Upper lobe of left lung (tissue), 6 donors: ENCODE data around the gene COL19A1. TPM values are rescaled to one million over a fixed set of nuclear protein-coding genes. Genes with fewer than 3 reads are reported as not detected.

Experiments used
- ATAC-seq, 2 donors: fragments of 200-7000 bp; cut with Tn5 transposase; one replicate each; pipeline ENCODE4 v1.9.1; 2022; ENCODE audit warnings: mild to moderate bottlenecking in 2 of 2, moderate library complexity in 2 of 2; ENCODE audit not compliant: low FRiP score in 2 of 2
- DNase-seq, 2 donors: peaks; one replicate each; pipeline ENCODE4 v3.0.0-alpha.2; 2019 to 2020
- H3K27ac ChIP-seq, 4 donors: fragments of 200-600 bp; sonication (generic); one replicate each; pipeline ENCODE4 v1.5.1; 2016 to 2019
- H3K27me3 ChIP-seq, 4 donors: fragments of 200-600 bp; sonication (generic); one replicate each; pipeline ENCODE4 v1.5.1; 2017 to 2019
- H3K36me3 ChIP-seq, 4 donors: fragments of 200-600 bp; sonication (generic); one replicate each; pipeline ENCODE4 v1.5.1; 2016 to 2019
- H3K4me1 ChIP-seq, 4 donors: fragments of 200-600 bp; sonication (generic); one replicate each; pipeline ENCODE4 v1.5.1; 2018 to 2019
- H3K4me3 ChIP-seq, 4 donors: fragments of 200-600 bp; sonication (generic); one replicate each; pipeline ENCODE4 v1.5.1; 2017 to 2019; ENCODE audit warnings: mild to moderate bottlenecking in 2 of 4, moderate library complexity in 1 of 4
- H3K9me3 ChIP-seq, 4 donors: fragments of 200-600 bp; sonication (generic); one replicate each; pipeline ENCODE4 v1.5.1; 2018 to 2019
- CTCF ChIP-seq, 6 experiments: fragments of 450-650 bp in 4 of 6; fragments of 200-600 bp in 2 of 6; sonication (generic) in 2 of 6; IDR thresholded peaks; one replicate each; pipeline ENCODE4 v1.5.1; 2016 to 2019; ENCODE audit warnings: antibody characterized with exemption in 6 of 6
- EP300 ChIP-seq, 4 donors: sonication (generic); formaldehyde crosslinking; IDR thresholded peaks; one replicate each; pipeline ENCODE4 v1.5.1; 2017; ENCODE audit warnings: antibody characterized with exemption in 4 of 4, control low read depth in 2 of 4
- POLR2A ChIP-seq, 4 donors: fragments of 450-650 bp; IDR thresholded peaks; one replicate each; pipeline ENCODE4 v1.5.1; 2016 to 2017; ENCODE audit warnings: antibody characterized with exemption in 4 of 4, mild to moderate bottlenecking in 2 of 4
- POLR2AphosphoS5 ChIP-seq, 2 donors: sonication (generic); formaldehyde crosslinking; IDR thresholded peaks; one replicate each; pipeline ENCODE4 v1.5.1; 2017; ENCODE audit warnings: antibody characterized with exemption in 2 of 2
- WGBS, 2 donors: methylation state at CpG; one replicate each; pipeline ENCODE4 v1.1.5; 2017 to 2018; 5-methylcytosine and 5-hydroxymethylcytosine counted together
- total RNA-seq, 6 donors: library from RNA; depleted of rRNA in 4 of 6; stranded (reverse); fragments of >200 nt in 4 of 6; gene quantifications; one replicate each; pipeline versions ENCODE4 v1.1.0 to v1.2.1, GENCODE V29; 2016 to 2021
- donor health status: DM: no; HTN: no; CAD: no; lungs with moderate emphysema.
- donor health status: DM: no; HTN: yes; CAD: no; lungs with severe emphysema.

COL19A1 gene
- total RNA-seq, 6 donors from 2014 or later: 0.49 to 1.0 TPM; not detected in 4

- no peak for TF ChIP-seq CTCF (IDR thresholded peaks at IDR 0.05)
- TF ChIP-seq POLR2AphosphoS5 (IDR thresholded peaks at IDR 0.05): no peak
- TF ChIP-seq POLR2A (IDR thresholded peaks at IDR 0.05): no peak
- no peak for TF ChIP-seq EP300 (IDR thresholded peaks at IDR 0.05)
- no peaks in the 10 kb centered on the region for H3K27me3 ChIP-seq
- H3K36me3 ChIP-seq: no peaks in the 10 kb centered on the region
- 63 to 73% methylated on average over 1 of the region's 1 CpG for WGBS, 2 donors
- no peaks in the 10 kb centered on the region for H3K4me1 ChIP-seq
- DNase-seq (no peak), ATAC-seq (no peak)
- no peak overlapping the region for H3K27ac ChIP-seq
- H3K9me3 ChIP-seq: peaks cover 0 to 5% (median 0%) of the 10 kb centered on the region in 4 donors
- no peak overlapping the region for H3K4me3 ChIP-seq
These were observed 60.4 kb downstream of the COL19A1 start for GRCh38 chr6:69926745-69927144.

DNA sequence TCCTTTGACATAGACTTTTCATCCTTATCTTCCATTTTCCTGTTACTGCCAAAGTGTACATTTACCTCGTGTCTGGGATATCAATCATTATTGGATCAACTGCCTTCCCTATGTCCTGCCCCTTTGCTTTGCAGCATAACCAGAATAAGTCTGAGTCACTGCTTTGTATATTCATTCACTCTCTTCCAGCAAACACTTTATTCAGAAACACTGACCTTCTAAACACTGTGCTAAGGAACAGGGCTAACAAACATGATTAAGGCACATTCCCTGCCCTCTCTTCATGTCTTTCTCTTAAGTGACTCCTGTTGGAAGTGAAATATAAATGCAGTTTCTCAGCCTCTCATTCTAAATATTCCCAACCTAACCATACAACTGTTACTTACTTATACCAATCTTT is 66.9 kb downstream of the COL19A1 start:
- ATAC-seq: no peak
- Histone ChIP-seq H3K4me1 (no peaks in the 10 kb centered on the region), H3K36me3 (no peaks in the 10 kb centered on the region), H3K9me3 (no peaks in the 10 kb centered on the region), H3K27me3 (no peaks in the 10 kb centered on the region), H3K27ac (no peak overlapping the region), H3K4me3 (no peak overlapping the region)
- 14 to 21% methylated on average over 1 of the region's 1 CpG for WGBS, 2 donors
- TF ChIP-seq POLR2A (IDR thresholded peaks at IDR 0.05) (no peak), EP300 (IDR thresholded peaks at IDR 0.05) (no peak), CTCF (IDR thresholded peaks at IDR 0.05) (no peak), POLR2AphosphoS5 (IDR thresholded peaks at IDR 0.05) (no peak)
- no peak for DNase-seq

- no peak overlapping the region for H3K27ac ChIP-seq
These were observed 68.7 kb downstream of the COL19A1 start for GRCh38 chr6:69935079-69935478.

GRCh38 chr6:69936674-69937363 is 70.5 kb downstream of the COL19A1 start:
- H3K9me3 ChIP-seq: no peaks in the 10 kb centered on the region
- no peaks in the 10 kb centered on the region for H3K27me3 ChIP-seq
- no peak overlapping the region for H3K4me3 ChIP-seq
- ATAC-seq: no peak
- no peaks in the 10 kb centered on the region for H3K36me3 ChIP-seq
- H3K27ac ChIP-seq: peak overlapping the region in 1 of 4 donors; percentile 27
- H3K4me1 ChIP-seq: no peaks in the 10 kb centered on the region
- TF ChIP-seq CTCF (IDR thresholded peaks at IDR 0.05): no peak
- TF ChIP-seq POLR2AphosphoS5 (IDR thresholded peaks at IDR 0.05): no peak
- TF ChIP-seq EP300 (IDR thresholded peaks at IDR 0.05): no peak
- no peak for TF ChIP-seq POLR2A (IDR thresholded peaks at IDR 0.05)
- no peak for DNase-seq

More at GRCh38 chr6:69935079-69935478, 68.7 kb downstream of the COL19A1 start:
- WGBS, 2 donors: 85 to 86% methylated on average over 1 of the region's 1 CpG
- Histone ChIP-seq H3K9me3 (no peaks in the 10 kb centered on the region), H3K4me1 (no peaks in the 10 kb centered on the region), H3K36me3 (no peaks in the 10 kb centered on the region), H3K4me3 (no peak overlapping the region), H3K27me3 (no peaks in the 10 kb centered on the region)
- no peak for TF ChIP-seq EP300 (IDR thresholded peaks at IDR 0.05)
- no peak for TF ChIP-seq POLR2AphosphoS5 (IDR thresholded peaks at IDR 0.05)
- TF ChIP-seq CTCF (IDR thresholded peaks at IDR 0.05): no peak
- TF ChIP-seq POLR2A (IDR thresholded peaks at IDR 0.05): no peak
- DNase-seq (no peak), ATAC-seq (no peak)
